OCI-LY1 (cell line): Measurements from ENCODE around the gene DUSP1.
"Not testable (repeated sequence)": the region's sequence is repeated elsewhere in the genome, so short reads cannot be mapped to it uniquely, and the experiment has no call there.

Experiments
- H2AFZ ChIP-seq: fragments of 200-600 bp; sonication (generic), shearing (Covaris generic); 2 replicates; pipeline ENCODE4 v1.6.0; 2014; ENCODE audit warnings: antibody characterized with exemption, mild to moderate bottlenecking, low read length
- H3F3A ChIP-seq: fragments of 200-600 bp; sonication (generic), shearing (Covaris generic); 2 replicates; pipeline ENCODE4 v1.6.0; 2014; ENCODE audit warnings: mild to moderate bottlenecking, antibody characterized with exemption, low read length, moderate library complexity; ENCODE audit not compliant: insufficient read depth
- H3K27ac ChIP-seq: fragments of 200-600 bp; sonication (generic); 2 replicates; pipeline ENCODE4 v1.5.1; 2014; ENCODE audit warnings: low read length, mixed run types, mild to moderate bottlenecking, low read depth; ENCODE audit not compliant: poor library complexity, severe bottlenecking
- H3K27me3 ChIP-seq: fragments of 200-600 bp; sonication (generic); 2 replicates; pipeline ENCODE4 v1.6.0; 2014; ENCODE audit warnings: antibody characterized with exemption, mild to moderate bottlenecking, low read length, moderate library complexity; ENCODE audit not compliant: insufficient read depth
- H3K36me3 ChIP-seq: fragments of 200-600 bp; sonication (generic); 2 replicates; pipeline ENCODE4 v1.6.1; 2014; ENCODE audit warnings: mild to moderate bottlenecking, antibody characterized with exemption, low read length, moderate library complexity, mixed read lengths; ENCODE audit not compliant: insufficient read depth
- H3K4me1 ChIP-seq: fragments of 200-600 bp; sonication (generic); 2 replicates; pipeline ENCODE4 v1.5.1; 2014; ENCODE audit warnings: mild to moderate bottlenecking, low read length, moderate library complexity; ENCODE audit not compliant: insufficient read depth, severe bottlenecking
- H3K4me2 ChIP-seq: fragments of 200-600 bp; sonication (generic), shearing (Covaris generic); 2 replicates; pipeline ENCODE4 v1.6.1; 2014; ENCODE audit warnings: low read length
- H3K4me3 ChIP-seq: fragments of 200-600 bp; sonication (generic); 2 replicates; pipeline ENCODE4 v1.5.1; 2014; ENCODE audit warnings: low read length, low read depth, mild to moderate bottlenecking, mixed read lengths; ENCODE audit not compliant: poor library complexity, severe bottlenecking
- H3K79me2 ChIP-seq: fragments of 200-600 bp; shearing (Covaris generic); 2 replicates; pipeline ENCODE4 v1.6.1; 2016; ENCODE audit warnings: mixed run types, low read length, mixed read lengths; ENCODE audit not compliant: insufficient read depth
- H3K9ac ChIP-seq: fragments of 200-600 bp; sonication (generic), shearing (Covaris generic); 2 replicates; pipeline ENCODE4 v1.6.1; 2014; ENCODE audit warnings: mild to moderate bottlenecking, low read length, mixed read lengths
- H3K9me2 ChIP-seq: fragments of 200-600 bp; sonication (generic), shearing (Covaris generic); 2 replicates; pipeline ENCODE4 v1.6.1; 2014; ENCODE audit warnings: low read depth, mild to moderate bottlenecking, low read length, mixed read lengths
- H3K9me3 ChIP-seq: fragments of 200-600 bp; shearing (Covaris generic); 2 replicates; pipeline ENCODE4 v1.6.1; 2014; ENCODE audit warnings: low read length, mixed read lengths
- H4K20me1 ChIP-seq: fragments of 200-600 bp; sonication (generic), shearing (Covaris generic); 2 replicates; pipeline ENCODE4 v1.6.0; 2016; ENCODE audit warnings: mild to moderate bottlenecking, low read length; ENCODE audit not compliant: insufficient read depth
- CTCF ChIP-seq: fragments of 200-600 bp; sonication (generic), shearing (Covaris generic); IDR thresholded peaks from 2 replicates; pipeline ENCODE4 v1.5.1; 2017; ENCODE audit warnings: mild to moderate bottlenecking, antibody characterized with exemption, low read length, moderate library complexity, mixed read lengths
- EZH2 ChIP-seq: fragments of 200-600 bp; sonication (generic), shearing (Covaris generic); IDR thresholded peaks from 2 replicates; pipeline ENCODE4 v1.8.0; 2017; ENCODE audit warnings: borderline replicate concordance, mixed run types, mild to moderate bottlenecking, antibody characterized with exemption, low read length, moderate library complexity, mixed read lengths

DUSP1 gene

GRCh38 chr5:172815631-172816030, 44.6 kb upstream of the DUSP1 start:
- Histone ChIP-seq H3F3A (no peaks in the 10 kb centered on the region), H3K79me2 (no peaks in the 10 kb centered on the region), H3K36me3 (no peaks in the 10 kb centered on the region), H3K4me2 (no peak overlapping the region), H3K4me3 (no peak overlapping the region), H3K4me1 (no peaks in the 10 kb centered on the region), H3K9ac (no peak overlapping the region), H3K27me3 (0 out of 2 replicates have a peak, but pooled peaks cover 9% of the 10 kb centered on the region), H3K27ac (no peak overlapping the region), H4K20me1 (no peaks in the 10 kb centered on the region), H3K9me2 (no peaks in the 10 kb centered on the region), H3K9me3 (no peaks in the 10 kb centered on the region), H2AFZ (no peak overlapping the region)
- TF ChIP-seq CTCF (no peak), EZH2 (no peak)

- not testable (repeated sequence) for H3K9ac ChIP-seq, H3K4me2 ChIP-seq
Observed at GRCh38 chr5:172810996-172811395, 40.0 kb upstream of the DUSP1 start.

GRCh38 chr5:172809774-172810173, 38.8 kb upstream of the DUSP1 start:
- Histone ChIP-seq H3K4me1 (peaks cover 14% of the 10 kb centered on the region), H4K20me1 (no peaks in the 10 kb centered on the region), H3K9me2 (no peaks in the 10 kb centered on the region), H3K27ac (no peak overlapping the region), H3F3A (no peaks in the 10 kb centered on the region), H3K9ac (no peak overlapping the region), H3K9me3 (no peaks in the 10 kb centered on the region), H3K4me2 (no peak overlapping the region), H3K27me3 (no peaks in the 10 kb centered on the region), H3K79me2 (no peaks in the 10 kb centered on the region), H2AFZ (no peak overlapping the region), H3K4me3 (no peak overlapping the region), H3K36me3 (no peaks in the 10 kb centered on the region; the same call in 1 of the 2 replicates)
- TF ChIP-seq EZH2 = no peak
- TF ChIP-seq CTCF = no peak

More at GRCh38 chr5:172810996-172811395, 40.0 kb upstream of the DUSP1 start:
- not testable (repeated sequence) for H3F3A ChIP-seq, H3K27me3 ChIP-seq, H2AFZ ChIP-seq, H3K79me2 ChIP-seq, H4K20me1 ChIP-seq, H3K36me3 ChIP-seq, H3K9me3 ChIP-seq, H3K27ac ChIP-seq, H3K9me2 ChIP-seq, H3K4me3 ChIP-seq
- H3K4me1 ChIP-seq = peaks cover 14% of the 10 kb centered on the region

GRCh38 chr5:172807766-172808311, 36.8 kb upstream of the DUSP1 start:
- no peak overlapping the region for H3K27ac ChIP-seq
- H3K9ac ChIP-seq = peak overlapping the region; percentile 58
- H3F3A ChIP-seq = no peaks in the 10 kb centered on the region
- no peaks in the 10 kb centered on the region for H3K9me3 ChIP-seq
- peak overlapping the region; percentile 71; the same call in 1 of the 2 replicates for H2AFZ ChIP-seq
- H3K36me3 ChIP-seq = no peaks in the 10 kb centered on the region; the same call in 1 of the 2 replicates
- H3K4me1 ChIP-seq = peaks cover 14% of the 10 kb centered on the region
- peak overlapping the region; percentile 66 for H3K4me2 ChIP-seq
- no peaks in the 10 kb centered on the region for H3K9me2 ChIP-seq
- no peaks in the 10 kb centered on the region for H3K27me3 ChIP-seq
- TF ChIP-seq EZH2 (no peak), CTCF (no peak)
- H3K79me2 ChIP-seq = no peaks in the 10 kb centered on the region
- H4K20me1 ChIP-seq = no peaks in the 10 kb centered on the region
- peak overlapping the region; percentile 52 for H3K4me3 ChIP-seq
